ENCODE results near the gene SOCS3.

DNA sequence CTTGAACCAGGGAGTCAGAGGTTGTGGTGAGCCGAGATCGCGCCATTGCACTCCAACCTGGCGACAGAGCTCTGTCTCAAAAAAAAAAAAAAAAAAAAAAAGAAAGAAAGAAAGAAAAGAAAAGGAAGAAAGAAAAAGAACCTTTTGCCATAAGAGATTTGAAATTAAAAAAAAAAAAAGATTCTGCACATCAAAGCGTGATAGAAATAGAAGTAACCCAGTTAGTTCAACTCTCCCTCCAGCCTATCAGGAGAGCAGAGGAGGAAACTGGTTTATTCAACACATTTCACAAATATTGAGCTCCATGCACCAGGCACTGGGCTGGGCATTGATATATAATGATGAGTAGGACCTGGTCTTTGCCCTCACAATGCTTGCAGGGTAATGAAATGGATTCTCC lies 2.4 kb upstream of the SOCS3 start:
- TF ChIP-seq EZH2 (IDR thresholded peaks at IDR 0.05; ENCODE audit: low read depth) = no peak
- TF ChIP-seq, protein P1, sequence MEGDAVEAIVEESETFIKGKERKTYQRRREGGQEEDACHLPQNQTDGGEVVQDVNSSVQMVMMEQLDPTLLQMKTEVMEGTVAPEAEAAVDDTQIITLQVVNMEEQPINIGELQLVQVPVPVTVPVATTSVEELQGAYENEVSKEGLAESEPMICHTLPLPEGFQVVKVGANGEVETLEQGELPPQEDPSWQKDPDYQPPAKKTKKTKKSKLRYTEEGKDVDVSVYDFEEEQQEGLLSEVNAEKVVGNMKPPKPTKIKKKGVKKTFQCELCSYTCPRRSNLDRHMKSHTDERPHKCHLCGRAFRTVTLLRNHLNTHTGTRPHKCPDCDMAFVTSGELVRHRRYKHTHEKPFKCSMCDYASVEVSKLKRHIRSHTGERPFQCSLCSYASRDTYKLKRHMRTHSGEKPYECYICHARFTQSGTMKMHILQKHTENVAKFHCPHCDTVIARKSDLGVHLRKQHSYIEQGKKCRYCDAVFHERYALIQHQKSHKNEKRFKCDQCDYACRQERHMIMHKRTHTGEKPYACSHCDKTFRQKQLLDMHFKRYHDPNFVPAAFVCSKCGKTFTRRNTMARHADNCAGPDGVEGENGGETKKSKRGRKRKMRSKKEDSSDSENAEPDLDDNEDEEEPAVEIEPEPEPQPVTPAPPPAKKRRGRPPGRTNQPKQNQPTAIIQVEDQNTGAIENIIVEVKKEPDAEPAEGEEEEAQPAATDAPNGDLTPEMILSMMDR (conservative IDR thresholded peaks at IDR 0.05) = no peak
